Measurements from ENCODE around the gene OR51A7.

OR51A7 gene

GRCh38 chr11:4957396-4957795, 53.8 kb downstream of the OR51A7 start:
- DNase-seq: no peak
